HG02870 (cell line): ENCODE data around the gene PAX5.
"Not testable (repeated sequence)": the region's sequence is repeated elsewhere in the genome, so short reads cannot be mapped to it uniquely, and the experiment has no call there.

Experiments
- ATAC-seq: cut with Tn5 transposase; IDR thresholded peaks from one replicate; pipeline ENCODE4 v1.9.1; 2021; ENCODE audit warnings: mild to moderate bottlenecking, moderate library complexity; ENCODE audit not compliant: unreplicated experiment

PAX5 gene

DNA sequence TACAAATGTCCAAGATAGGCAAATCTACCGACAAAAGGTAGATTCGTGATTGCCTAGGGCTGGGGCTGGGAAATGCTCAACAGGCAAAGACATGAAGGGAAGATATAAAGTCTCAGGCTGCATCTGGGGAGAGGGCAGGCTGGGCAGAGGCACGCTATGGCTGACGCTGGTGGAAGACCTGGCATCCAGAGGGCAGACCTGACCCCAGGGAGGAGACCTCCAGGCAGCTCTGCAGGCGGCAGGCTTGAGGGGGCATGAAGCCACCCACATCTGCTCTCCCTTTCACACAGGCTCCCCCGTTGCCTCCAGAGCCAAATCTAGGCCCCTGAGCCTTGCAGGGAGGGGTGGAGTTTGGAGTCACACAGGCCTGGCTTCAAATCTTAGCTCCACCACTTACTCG is 145.5 kb downstream of the PAX5 start:
- ATAC-seq = no peak

DNA sequence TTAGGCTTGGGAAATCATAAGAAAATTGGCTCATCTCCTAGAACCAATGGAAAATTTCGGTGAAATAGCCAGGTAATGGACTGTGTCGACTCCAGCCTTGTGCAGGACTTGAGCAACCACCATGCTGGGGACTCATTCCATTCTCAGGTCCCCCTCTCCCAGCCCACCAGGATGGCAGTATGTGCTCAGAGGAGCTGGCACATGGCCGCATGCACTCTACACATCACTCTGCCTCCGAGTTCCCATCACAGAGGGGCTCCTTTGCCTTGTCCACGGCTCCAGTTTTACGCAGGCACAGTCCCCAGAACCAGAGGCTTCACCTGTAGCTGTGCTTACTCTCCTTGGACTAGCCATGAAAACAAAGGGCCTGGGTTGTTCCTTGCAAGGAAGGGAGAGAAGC is 149.3 kb downstream of the PAX5 start:
- no peak for ATAC-seq

DNA sequence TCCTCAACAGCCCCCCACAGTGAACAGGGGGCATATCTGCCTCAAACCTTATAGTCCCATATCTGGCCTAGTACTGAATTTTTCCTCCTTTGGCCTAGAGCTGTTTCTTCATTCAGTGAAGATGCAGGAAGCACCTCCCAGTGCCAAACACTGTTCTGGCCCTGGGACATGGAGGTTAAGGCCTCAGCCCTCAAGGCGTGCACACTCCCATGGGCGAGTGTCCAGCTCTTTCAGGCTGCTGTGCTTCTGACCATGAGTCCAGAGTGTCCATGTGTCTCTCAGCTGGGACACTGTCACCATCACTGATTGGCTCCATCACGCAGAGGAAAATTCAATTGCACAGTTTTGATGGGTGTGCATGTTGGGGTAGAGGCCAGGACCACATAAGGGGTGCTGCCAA is 151.5 kb downstream of the PAX5 start:
- no peak for ATAC-seq

DNA sequence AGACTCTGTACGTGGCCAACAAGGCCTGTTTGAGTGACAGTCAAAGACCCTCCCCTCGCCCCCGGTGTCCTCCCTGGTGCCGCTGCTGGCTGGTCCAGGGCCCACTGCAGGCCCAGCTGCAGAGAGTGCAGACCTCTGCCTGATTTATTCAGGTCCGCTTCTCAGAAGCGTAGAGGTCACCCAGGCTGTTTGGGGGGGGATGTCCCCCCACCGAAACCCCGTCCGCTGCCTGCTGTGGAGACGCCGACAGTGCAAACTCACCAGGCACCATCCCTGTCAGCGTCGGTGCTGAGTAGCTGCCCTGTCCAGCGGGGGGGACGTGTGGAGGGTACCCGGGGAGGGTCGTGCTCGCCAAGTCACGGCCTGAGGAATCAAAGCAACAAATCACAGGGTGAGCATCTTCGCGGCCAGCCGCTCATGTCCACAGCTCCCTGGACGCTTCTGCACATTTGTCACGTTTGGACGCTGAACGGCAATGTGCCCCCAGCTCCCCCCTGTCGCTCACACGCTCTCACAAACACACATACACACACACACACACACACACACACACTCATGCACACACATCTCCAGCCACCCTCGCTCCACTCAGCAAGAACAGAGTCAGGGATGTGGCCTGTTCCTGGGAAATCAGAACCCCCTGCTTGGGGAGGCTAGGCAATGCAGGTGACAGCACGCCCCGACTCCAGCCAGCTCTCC is 152.2 kb downstream of the PAX5 start:
- ATAC-seq = no peak

DNA sequence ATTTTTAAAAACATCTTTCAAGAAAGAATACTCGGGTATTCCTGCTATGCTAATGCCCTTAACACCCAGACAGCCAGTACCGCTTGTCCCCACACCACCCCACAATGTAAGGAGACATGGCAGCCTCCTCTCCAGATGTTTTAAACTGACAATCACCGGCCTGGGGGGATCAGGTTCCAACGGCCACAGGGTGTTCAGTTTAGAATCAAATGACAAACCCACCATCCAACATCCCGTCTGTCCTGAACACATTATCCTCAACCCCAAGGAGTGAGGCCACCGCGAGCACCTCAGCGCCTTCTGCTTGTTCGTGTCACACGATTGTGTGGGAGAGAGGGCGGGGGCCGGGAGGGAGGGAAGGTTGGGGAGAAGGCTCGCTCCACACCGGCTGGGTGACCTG is 152.8 kb downstream of the PAX5 start:
- ATAC-seq = no peak

DNA sequence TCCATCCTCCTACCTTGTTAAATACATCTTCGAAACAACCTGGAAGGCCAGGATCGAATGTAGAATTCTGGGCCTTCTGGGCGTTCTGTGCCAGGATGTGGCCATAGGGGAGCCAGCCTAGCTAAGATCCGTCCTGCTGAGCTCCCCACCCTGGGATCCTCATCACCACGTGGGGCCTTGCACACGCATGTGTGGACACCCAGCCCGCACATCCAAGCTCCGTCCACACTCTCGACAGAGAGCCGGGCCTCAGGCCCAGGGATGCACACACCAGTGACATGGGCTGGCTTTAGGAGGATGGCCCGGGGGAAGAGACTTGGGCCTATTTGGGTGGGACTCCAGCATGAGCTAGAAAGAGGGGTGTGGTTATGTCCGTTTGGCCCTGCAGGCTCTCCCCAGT is 154.0 kb downstream of the PAX5 start:
- no peak for ATAC-seq

DNA sequence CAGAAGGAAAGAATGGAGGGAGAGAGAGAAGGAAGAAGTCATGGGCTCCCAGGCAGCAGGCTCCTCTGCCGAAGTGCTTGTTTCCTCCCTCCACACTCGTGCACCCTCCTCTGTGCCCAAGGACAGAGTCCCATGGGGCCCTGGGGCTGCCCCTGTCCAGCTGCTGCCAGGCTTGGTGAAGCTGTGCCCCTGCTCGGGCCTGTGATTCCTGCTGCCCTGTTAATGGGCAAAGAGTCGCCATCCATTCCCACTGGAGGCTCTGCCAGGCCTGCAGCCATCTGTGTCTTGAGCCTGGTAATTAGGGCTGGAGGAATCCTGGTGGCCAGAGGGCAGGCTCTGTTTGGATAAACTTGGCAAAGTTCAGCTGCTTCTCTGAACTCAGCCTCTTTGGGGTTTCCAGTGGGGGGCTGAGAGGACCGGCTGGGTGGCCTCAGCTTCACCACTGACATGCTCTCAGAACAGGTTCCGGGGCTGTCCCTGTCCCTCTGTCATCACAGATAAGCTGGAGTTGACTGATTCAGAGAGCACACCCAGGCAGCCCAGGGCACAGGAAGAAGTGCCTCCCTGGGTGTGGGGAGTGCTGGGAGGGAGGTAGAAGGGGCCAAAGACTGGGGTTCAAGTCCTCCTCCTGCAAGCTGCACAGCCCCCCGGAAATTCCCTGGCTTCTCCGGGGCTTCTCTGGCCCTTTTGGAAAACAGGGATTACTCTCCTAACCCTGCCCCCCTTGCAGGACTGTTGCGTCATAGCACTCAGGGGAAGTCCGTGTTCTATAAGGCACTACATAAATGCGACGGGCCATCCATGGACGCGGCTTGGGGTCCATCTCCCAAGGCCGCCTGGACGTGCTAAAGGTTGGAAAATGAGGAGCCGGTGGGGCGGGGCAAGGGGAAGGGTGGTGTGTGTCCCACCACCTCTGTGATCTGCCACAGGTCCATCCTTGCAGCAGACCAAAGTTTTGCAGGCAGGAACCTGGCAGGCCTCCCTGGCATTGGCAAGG is 154.8 kb downstream of the PAX5 start:
- ATAC-seq = peak; percentile 84

DNA sequence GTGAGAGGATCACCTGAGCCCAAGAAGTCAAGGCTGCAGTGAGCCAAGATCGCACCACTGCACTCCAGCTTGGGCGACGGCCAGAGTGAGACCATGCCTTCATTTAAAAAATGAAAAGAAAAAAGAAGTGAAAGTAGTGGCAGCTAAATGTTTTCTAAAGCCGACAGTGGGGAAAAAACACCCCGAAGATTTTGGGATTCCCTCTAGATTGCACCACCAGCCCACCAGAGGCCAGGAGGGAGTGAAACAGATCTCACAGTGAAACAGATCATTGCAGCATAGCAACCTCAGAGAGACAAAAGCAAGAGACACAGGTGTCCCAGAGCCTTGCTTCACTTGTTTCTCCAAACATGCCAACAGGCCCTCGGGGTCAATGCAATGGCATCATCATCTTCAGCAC is 156.8 kb downstream of the PAX5 start:
- ATAC-seq = no peak

DNA sequence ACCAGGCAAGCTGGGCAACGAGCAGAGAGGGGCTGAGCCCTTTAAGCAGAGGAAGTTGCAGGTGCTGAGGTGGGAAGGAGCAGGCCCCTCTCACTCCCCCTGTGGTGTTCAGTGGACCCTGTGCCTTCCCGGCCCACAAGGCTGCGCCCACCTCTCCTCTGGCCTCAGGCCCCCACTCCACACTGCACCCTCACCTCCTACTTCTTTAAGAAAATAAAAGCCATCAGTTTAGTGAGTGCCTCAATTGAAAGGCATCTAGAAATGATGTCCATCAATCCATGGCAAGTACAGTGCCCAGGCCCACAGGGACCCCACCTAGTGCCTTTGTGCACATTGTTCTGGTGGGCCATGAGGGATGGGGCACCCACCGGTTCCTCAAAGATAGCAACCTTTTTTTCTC is 158.0 kb downstream of the PAX5 start:
- ATAC-seq = no peak

DNA sequence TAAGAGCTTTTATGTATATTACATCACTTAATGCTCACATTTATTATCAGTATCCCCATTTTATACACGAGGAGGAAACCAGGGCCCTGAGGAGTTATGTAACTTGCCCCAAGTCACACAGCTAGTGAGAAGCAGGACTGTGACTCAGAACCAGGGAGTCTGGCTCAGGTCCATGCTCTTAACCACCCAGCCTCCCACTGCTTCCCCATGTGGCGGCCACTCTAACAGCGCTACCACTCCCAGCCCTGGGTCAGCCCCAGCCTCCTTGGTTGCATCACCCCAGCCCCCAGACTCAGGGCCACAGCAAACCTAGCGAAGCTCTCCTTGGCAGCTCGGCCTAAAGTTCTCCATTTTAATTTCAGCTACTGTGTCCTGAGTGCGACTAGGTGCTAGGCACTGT is 159.1 kb downstream of the PAX5 start:
- no peak for ATAC-seq

DNA sequence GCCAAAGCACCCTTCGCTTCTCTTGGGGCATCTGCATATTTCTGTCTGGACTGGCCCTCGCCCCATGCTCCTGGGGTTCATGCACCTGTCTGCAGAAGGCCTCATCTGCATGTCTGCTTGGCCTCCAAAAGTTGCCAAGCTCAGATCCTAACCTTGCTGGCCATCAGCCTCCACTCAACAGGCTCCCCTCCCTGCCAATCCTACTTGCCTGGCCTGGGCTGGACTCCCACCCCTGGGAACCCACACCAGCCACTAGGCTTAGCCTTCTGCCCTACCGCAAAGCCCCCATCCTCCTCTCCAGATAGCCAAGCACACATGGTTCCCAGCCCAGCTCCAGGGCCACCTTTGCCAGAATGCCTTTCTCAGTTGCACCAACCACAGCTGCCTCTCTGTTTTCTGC is 159.8 kb downstream of the PAX5 start:
- ATAC-seq = no peak

DNA sequence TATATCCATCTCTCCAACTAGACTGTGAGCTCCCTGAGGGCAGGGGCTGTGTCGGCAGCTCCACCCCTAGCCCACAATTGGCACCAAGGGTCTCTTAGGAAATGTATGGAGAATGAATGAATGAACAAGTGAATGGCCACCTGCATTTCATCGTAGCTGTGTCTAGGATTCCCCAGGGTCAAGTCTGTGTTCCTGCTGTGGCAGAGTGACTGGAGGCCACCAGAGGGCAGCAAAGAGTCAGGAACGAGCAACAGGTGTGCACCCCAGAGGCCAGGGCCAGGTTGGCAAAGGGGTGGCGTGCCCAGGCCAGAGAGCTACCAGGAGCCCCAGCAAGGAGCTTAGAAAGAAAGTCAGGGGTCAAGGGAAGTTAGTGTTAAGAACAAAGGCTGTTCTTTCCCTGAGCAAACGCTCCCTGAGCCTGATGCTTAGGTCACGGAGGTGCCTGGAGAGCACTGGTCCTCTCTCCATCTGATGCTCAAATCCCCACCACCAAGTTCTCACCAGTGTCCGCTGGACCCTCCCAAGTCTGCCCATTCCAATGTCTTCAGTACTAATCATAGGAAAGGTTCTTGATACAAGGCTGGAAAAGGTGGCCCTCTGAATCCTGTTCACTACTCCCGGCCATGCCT is 160.7 kb downstream of the PAX5 start:
- ATAC-seq = no peak

DNA sequence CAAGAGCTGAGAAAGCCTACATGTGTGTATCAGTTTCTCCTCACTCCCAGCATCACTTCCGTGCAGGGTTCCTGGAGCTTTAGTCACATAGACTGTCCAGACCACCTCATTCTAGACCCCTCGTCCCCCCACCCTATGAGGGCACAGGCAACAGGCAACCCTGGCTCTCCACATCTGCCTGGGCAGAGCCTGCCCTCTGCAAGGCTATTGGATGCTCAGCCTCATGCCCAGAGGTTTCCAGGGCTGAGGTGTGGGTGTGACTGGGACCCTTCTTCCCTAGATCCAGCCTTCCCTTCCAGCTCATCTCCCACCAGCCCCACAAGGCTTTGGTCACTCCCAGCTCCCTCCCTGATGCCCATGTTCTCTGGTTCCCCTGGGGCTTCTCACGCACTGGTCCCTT is 161.4 kb downstream of the PAX5 start:
- no peak for ATAC-seq

DNA sequence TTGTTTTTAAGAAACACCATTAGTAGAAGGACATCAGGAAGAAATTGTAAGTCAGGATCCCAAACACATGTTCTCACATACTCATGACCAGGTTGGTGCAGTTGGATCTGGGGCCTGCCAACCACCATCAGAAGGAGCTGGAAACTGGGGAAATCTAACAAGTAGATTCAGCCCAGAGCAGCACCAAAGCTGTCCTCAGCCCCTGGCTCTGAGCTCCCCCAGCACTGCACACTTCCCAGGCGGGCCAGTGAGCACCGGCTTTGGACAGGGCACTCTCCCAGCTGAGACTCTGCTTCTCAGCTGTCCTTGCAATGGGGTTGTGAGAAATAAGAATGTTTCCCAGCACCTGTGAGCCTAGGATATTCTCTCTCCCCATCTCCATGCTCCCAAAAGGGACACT is 162.5 kb downstream of the PAX5 start:
- no peak for ATAC-seq

DNA sequence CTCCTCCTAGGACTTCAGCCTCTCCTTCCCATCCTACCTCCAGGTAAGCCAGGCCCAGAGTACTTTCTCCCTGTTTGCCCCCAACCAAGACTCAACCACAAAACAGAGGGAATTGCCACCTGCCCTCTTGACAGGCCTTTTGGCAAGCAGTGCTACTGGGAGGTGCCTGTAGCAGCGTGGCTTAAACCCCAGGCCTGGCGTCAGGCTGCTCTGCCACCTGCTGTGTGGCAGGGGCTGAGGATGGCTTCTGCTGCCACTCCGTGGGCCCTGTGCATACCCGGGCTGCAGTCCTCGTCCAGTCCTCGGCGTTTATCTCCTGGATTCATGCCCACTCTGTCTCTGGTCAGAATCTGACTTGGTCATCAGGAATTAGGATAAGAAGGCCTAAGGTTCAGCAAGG is 163.1 kb downstream of the PAX5 start:
- ATAC-seq = no peak

DNA sequence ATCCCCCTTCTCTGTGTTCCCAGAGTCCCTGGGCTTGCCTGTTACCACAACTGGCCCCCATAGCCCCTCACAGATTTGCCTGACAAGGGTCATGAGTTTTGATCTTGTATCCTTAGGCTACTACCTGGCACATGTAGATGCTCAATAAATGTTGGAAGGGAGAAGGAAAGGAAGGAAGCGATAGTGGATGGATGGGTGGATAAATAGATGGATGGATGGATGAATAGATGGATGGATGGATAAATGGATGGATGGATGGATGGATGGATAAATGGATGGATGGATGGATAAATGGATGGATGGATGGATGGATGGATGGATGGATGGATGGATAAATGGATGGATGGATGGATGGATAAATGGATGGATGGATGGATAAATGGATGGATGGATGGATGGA is 164.5 kb downstream of the PAX5 start:
- ATAC-seq = not testable (repeated sequence)

DNA sequence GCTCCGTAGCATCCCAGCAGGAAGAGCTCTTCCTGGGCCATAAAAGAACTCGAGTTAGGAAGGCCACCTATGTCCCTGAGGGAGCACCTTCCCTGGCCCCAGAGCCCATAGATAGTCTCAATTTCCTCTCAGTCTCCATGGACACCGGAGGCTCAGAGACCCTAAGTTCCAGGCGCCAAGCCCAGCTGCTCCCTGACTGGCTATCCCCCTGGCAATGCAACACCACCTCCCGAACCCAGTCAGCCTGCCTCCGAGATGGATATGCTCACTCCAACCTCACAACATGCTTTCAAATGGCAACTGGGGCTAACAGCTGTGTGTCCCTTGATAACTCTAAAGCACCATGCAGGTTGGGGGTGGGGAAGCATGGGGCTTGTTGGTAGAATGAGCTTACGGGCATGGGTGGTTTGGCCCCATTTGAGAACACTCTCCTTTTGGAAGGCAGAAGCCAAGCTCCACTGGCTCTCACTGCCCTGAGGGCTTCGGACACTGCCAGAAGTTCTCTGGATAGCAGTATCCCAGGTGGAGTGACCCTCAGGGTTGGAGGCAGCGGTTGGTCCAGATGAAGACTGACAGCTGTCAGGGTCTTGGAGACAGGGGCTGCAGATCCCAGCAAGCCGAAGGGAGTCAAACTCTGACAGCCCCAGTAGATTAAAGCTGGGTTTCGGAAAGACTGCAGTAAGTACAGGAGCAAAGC is 165.3 kb downstream of the PAX5 start:
- no peak for ATAC-seq

DNA sequence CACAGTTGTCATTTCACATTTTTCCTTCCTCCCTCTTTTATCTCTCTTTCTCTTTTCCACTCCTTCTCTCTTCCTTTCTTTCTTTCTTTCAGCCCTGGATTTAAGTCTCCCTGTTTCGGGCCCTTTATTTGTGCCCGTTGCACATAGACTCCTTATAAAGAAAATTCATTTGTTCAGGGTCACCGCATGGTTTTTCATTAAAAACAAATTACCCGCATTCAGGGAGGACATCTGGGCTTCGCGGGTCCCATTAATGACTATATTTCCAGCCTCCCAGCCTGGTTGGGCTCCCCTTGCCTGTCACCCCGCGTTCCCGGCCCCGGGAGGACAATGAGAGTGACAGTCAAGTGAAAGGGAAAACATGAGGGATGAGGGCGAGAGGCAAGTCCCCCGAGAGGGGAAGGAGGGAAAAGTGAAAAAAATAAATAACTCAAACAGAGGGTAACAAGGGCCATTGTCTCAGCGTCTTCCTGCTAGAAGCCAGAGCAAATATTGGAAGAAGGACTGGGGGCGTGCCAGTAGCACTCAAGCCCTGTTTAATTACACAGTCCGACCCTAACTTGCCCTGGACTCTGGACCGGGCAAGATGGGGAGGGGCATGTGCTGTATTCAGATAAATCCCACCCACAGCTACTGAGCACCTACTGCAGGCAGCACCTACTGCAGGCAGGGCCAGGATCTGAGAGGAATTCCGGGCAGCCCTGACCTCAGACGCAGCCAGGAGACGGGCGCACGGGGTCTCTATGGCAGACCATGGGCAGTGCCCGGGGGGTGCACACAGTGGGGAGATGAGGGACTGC is 166.2 kb downstream of the PAX5 start:
- ATAC-seq = no peak

DNA sequence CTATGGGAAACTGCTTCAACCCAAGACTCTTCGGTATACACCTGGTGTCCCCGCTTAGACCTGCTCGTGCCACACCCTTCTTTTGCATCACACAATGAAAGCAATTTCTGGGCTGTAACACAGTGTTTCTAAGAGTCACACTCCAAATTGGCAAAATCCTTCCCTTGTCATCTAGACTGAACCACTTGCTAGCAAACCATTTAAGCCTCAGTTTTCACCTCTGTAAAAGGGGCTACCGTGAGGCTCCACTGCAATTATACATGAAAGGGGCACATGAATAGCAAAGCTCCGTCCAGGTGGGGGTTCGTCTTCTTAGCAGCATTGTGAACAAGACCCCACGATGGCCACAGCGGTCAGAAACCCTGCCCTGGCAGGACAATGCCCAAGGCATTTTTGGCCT is 166.8 kb downstream of the PAX5 start:
- no peak for ATAC-seq

DNA sequence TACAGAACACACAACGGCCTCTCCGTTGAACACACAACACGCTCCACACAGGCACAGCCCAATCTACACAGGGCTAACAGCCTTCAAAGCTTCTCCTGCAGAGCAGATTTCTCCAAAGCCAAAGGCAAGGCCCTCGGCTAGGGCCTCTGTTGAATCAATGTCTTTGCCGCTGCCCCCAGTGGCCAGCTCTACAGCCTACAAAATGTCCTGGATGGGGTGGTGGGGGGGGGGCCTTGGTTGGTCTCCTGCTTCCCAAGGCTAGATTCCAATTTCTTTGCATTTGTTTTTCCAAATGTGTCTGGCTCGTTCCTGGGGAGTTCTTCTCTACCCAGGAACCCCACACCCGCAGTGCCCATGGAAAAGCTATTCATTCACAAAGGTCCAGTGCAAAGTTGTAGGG is 167.2 kb downstream of the PAX5 start:
- no peak for ATAC-seq
